Ishikawa (cell line): ENCODE measurements around the gene ANKRD44.

ENCODE experiments used
- CEBPB ChIP-seq: IDR thresholded peaks from 2 replicates; pipeline ENCODE4 v1.6.1; 2012
- CREB1 ChIP-seq: IDR thresholded peaks from 2 replicates; pipeline ENCODE4 v1.6.1; 2012; ENCODE audit warnings: low read depth
- EGR1 ChIP-seq: IDR thresholded peaks from 2 replicates; pipeline ENCODE4 v1.6.1; 2012
- EP300 ChIP-seq: IDR thresholded peaks from 2 replicates; pipeline ENCODE4 v1.6.1; 2012; ENCODE audit warnings: borderline replicate concordance
- FOXM1 ChIP-seq: IDR thresholded peaks from 2 replicates; pipeline ENCODE4 v1.6.1; 2012; ENCODE audit warnings: low read depth, borderline replicate concordance
- NFIC ChIP-seq: IDR thresholded peaks from 2 replicates; pipeline ENCODE4 v1.6.1; 2012
- RAD21 ChIP-seq: IDR thresholded peaks from 2 replicates; pipeline ENCODE4 v1.6.1; 2012; ENCODE audit warnings: low read depth
- TAF1 ChIP-seq: IDR thresholded peaks from 2 replicates; pipeline ENCODE4 v1.6.1; 2012; ENCODE audit warnings: low read depth, mild to moderate bottlenecking
- TCF12 ChIP-seq: IDR thresholded peaks from 2 replicates; pipeline ENCODE4 v1.6.1; 2012; ENCODE audit warnings: low read depth
- TEAD4 ChIP-seq: IDR thresholded peaks from 2 replicates; pipeline ENCODE4 v1.6.1; 2012
- YY1 ChIP-seq: IDR thresholded peaks from 2 replicates; pipeline ENCODE4 v1.6.1; 2012; ENCODE audit warnings: low read depth
- ZBTB7A ChIP-seq: IDR thresholded peaks from 2 replicates; pipeline ENCODE4 v1.6.1; 2012; ENCODE audit warnings: low read depth
- TF ChIP-seq, protein P1 (sequence below): IDR thresholded peaks from 2 replicates; pipeline ENCODE4 v1.6.1; 2012
- TF ChIP-seq, protein P2 (sequence below): IDR thresholded peaks from 2 replicates; pipeline ENCODE4 v1.6.1; 2012
- TF ChIP-seq, protein P3 (sequence below): IDR thresholded peaks from 2 replicates; pipeline ENCODE4 v1.6.1; 2012; ENCODE audit warnings: low read depth, mild to moderate bottlenecking

The ANKRD44 gene

DNA sequence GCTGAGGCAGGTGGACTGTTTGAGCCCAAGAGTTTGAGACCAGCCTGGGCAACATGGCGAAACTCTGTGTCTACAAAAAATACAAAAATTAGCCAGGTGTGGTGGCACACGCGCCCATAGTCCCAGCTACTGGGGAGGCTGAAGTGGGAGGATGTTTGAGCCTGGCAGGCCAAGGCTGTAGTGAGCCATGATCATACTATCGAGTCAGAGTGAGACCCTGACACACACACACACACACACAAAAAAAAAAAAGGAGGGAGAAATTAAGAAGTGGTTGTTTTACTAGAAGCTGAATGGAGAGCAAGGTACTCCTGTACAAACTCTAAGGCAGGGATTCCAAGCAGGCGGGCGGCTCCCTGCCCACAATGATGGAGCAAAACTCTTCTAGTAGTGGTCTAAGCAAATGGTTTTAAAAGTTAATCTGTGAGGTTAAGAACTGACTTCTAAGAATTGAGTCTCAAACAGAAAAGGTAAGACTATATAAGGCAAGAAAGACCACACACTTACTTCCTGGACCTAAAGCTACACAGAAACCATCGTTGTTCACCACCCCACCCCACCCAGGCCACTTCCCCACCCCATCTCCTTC lies 2.6 kb downstream of the ANKRD44 start:
- TF ChIP-seq, protein P1, sequence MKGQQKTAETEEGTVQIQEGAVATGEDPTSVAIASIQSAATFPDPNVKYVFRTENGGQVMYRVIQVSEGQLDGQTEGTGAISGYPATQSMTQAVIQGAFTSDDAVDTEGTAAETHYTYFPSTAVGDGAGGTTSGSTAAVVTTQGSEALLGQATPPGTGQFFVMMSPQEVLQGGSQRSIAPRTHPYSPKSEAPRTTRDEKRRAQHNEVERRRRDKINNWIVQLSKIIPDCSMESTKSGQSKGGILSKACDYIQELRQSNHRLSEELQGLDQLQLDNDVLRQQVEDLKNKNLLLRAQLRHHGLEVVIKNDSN, result no peak
- TF ChIP-seq TCF12, result no peak
- TF ChIP-seq TEAD4, result no peak
- no peak for TF ChIP-seq RAD21
- TF ChIP-seq CEBPB, result no peak
- no peak for TF ChIP-seq NFIC
- TF ChIP-seq FOXM1, result no peak

DNA sequence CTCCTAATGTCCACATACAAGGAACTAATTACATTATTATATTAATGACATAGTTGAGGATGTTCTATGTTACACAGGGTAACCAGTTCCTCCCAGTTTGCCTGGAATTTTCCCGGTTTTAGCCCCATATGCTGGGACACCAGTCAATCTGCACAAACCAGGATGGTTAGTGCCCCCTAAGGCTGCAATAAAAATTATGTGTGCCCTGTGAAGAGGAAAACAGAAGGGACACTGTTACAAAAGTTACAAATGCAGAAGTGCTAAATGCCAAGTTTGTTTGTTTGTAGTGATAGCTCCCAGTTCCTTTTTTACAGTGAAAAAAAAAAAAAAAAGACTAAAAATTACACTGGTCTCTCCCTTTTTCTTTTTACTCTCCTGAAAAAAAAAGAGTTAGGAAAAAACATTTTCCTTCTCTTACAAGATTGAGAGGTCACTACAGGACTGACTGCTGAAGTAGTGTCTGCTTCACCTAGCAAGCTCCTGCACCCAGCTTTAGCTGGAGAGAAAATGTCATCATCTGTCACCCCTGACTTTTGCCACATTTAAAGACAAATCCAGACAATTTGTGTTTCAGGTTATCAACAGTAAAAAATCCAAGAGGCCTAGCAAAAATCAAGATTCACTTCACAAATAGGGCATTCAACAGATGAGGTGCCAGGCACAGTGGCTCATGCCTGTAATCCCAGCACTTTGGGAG lies 3.2 kb downstream of the ANKRD44 start:
- TF ChIP-seq NFIC, result no peak
- TF ChIP-seq TAF1, result no peak
- TF ChIP-seq TEAD4, result no peak
- no peak for TF ChIP-seq EP300
- TF ChIP-seq ZBTB7A, result no peak
- TF ChIP-seq CREB1, result no peak
- TF ChIP-seq FOXM1, result no peak

DNA sequence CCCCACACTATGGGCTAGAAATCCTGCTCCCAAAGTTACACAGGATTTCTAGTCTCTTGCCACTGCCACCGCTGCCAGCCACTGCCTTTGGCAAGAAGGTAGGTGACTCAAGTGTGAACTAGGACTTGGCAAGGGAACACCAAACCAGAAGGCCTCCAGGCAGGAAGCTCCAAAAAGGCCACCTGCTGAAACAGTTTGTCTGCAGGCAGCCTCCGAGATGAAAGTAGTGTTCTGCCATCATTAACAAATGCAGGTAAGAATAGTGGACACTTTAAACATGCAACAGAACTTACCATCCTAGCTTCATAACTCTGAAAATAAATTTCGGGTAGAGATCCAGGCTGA lies 3.9 kb downstream of the ANKRD44 start:
- TF ChIP-seq, protein P1, result no peak
- TF ChIP-seq YY1 (no peak), RAD21 (no peak), TAF1 (no peak)
- TF ChIP-seq, protein P2, sequence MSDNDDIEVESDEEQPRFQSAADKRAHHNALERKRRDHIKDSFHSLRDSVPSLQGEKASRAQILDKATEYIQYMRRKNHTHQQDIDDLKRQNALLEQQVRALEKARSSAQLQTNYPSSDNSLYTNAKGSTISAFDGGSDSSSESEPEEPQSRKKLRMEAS, result no peak

DNA sequence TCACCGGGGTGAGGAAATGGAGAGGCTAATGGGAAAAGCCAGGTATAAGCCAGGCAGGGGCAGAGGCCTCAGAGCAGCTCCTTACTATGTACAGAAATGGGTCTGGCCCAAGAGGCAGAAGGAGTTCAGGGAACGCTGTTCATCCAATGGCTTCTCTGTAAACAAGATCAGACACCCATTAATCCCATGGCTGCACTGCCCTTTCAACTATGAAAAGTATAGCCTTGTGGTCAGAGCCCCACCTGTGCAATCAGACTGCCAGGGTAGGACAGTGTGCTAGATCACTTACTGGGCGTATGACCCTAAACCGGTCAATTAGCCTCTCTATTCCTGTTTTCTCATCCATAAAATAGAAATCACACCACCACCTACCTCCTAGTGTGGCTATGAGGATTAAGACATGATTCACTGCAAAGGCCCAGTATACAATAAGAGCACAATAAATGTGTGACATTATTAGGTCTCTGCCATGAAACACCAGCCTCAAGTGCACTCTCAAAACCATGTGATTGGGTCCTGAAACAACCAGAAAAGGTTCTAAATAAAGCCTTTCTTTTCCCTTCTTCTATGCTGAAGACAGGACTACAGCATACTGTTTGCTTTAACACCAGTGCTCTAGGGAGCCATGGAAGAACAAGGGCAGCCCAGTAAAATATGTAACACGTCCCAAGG lies 4.4 kb downstream of the ANKRD44 start:
- no peak for TF ChIP-seq TAF1
- TF ChIP-seq, protein P3, sequence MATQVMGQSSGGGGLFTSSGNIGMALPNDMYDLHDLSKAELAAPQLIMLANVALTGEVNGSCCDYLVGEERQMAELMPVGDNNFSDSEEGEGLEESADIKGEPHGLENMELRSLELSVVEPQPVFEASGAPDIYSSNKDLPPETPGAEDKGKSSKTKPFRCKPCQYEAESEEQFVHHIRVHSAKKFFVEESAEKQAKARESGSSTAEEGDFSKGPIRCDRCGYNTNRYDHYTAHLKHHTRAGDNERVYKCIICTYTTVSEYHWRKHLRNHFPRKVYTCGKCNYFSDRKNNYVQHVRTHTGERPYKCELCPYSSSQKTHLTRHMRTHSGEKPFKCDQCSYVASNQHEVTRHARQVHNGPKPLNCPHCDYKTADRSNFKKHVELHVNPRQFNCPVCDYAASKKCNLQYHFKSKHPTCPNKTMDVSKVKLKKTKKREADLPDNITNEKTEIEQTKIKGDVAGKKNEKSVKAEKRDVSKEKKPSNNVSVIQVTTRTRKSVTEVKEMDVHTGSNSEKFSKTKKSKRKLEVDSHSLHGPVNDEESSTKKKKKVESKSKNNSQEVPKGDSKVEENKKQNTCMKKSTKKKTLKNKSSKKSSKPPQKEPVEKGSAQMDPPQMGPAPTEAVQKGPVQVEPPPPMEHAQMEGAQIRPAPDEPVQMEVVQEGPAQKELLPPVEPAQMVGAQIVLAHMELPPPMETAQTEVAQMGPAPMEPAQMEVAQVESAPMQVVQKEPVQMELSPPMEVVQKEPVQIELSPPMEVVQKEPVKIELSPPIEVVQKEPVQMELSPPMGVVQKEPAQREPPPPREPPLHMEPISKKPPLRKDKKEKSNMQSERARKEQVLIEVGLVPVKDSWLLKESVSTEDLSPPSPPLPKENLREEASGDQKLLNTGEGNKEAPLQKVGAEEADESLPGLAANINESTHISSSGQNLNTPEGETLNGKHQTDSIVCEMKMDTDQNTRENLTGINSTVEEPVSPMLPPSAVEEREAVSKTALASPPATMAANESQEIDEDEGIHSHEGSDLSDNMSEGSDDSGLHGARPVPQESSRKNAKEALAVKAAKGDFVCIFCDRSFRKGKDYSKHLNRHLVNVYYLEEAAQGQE, result no peak
- no peak for TF ChIP-seq NFIC
- no peak for TF ChIP-seq EGR1
- TF ChIP-seq, protein P1, result no peak
- TF ChIP-seq RAD21, result no peak
- TF ChIP-seq, protein P2, result no peak
- TF ChIP-seq CEBPB, result no peak
- no peak for TF ChIP-seq YY1
- no peak for TF ChIP-seq FOXM1
- no peak for TF ChIP-seq EP300
- no peak for TF ChIP-seq TEAD4
- TF ChIP-seq ZBTB7A, result no peak
- TF ChIP-seq TCF12, result no peak
- TF ChIP-seq CREB1, result no peak

DNA sequence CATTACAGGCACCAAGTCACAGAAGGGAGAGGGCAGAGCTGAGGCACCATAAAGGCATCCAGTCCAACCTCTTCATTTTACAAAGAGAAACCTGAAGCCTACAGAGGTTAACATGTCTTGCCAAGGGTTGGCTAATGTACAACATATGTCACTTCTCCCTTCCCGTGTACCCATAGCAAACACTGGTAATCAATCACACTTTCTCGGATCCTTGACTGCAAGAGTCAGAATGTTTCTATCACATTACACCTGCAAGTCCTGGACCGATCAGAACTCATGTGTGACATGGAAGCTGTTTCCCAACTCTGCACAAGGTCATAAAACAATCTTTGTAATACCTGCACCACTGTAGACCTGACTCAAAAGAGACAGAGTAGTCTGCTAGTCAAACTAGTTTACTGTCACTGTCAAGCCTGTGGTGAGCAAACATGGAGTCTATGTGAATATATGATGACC lies 6.0 kb downstream of the ANKRD44 start:
- TF ChIP-seq, protein P3, result no peak
- TF ChIP-seq TCF12 (no peak), ZBTB7A (no peak), EP300 (no peak), TEAD4 (no peak), NFIC (no peak)
- TF ChIP-seq, protein P2, result no peak

DNA sequence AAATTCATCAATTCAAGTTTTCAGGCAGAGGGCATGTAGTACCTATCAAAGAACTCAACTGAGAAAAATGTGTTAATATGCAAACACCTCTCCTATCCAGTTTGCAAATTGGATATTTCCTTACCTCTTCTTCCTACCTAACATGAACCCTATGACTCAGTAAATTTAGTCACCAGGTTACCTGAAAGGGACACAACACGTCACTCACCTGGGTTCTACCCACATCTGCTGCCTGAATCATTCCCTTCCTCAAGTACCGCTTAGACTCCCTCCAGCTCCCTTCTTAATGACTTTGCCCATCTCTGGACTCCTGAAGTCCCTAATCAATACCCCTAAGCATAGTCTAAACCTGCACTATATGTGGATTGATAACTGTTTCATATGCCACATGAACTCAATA lies 10.4 kb downstream of the ANKRD44 start:
- TF ChIP-seq EGR1 (no peak), EP300 (no peak), TCF12 (no peak), RAD21 (no peak), CEBPB (no peak), FOXM1 (no peak), YY1 (no peak), NFIC (no peak), ZBTB7A (no peak), TEAD4 (no peak)
- TF ChIP-seq, protein P3, result no peak
- TF ChIP-seq, protein P1, result no peak
- TF ChIP-seq, protein P2, result no peak
